Ishikawa (cell line): ENCODE measurements around the gene SAMD9L.

Experiments
- CEBPB ChIP-seq: IDR thresholded peaks from 2 replicates; pipeline ENCODE4 v1.6.1; 2012
- CREB1 ChIP-seq: IDR thresholded peaks from 2 replicates; pipeline ENCODE4 v1.6.1; 2012; ENCODE audit warnings: low read depth
- EGR1 ChIP-seq: IDR thresholded peaks from 2 replicates; pipeline ENCODE4 v1.6.1; 2012
- EP300 ChIP-seq: IDR thresholded peaks from 2 replicates; pipeline ENCODE4 v1.6.1; 2012; ENCODE audit warnings: borderline replicate concordance
- FOXM1 ChIP-seq: IDR thresholded peaks from 2 replicates; pipeline ENCODE4 v1.6.1; 2012; ENCODE audit warnings: low read depth, borderline replicate concordance
- MAX ChIP-seq: IDR thresholded peaks from 2 replicates; pipeline ENCODE4 v1.6.1; 2012
- NFIC ChIP-seq: IDR thresholded peaks from 2 replicates; pipeline ENCODE4 v1.6.1; 2012
- RAD21 ChIP-seq: IDR thresholded peaks from 2 replicates; pipeline ENCODE4 v1.6.1; 2012; ENCODE audit warnings: low read depth
- REST ChIP-seq: IDR thresholded peaks from 2 replicates; pipeline ENCODE4 v1.6.1; 2012; ENCODE audit warnings: low read depth, mild to moderate bottlenecking
- TAF1 ChIP-seq: IDR thresholded peaks from 2 replicates; pipeline ENCODE4 v1.6.1; 2012; ENCODE audit warnings: low read depth, mild to moderate bottlenecking
- TCF12 ChIP-seq: IDR thresholded peaks from 2 replicates; pipeline ENCODE4 v1.6.1; 2012; ENCODE audit warnings: low read depth
- TEAD4 ChIP-seq: IDR thresholded peaks from 2 replicates; pipeline ENCODE4 v1.6.1; 2012
- YY1 ChIP-seq: IDR thresholded peaks from 2 replicates; pipeline ENCODE4 v1.6.1; 2012; ENCODE audit warnings: low read depth
- ZBTB7A ChIP-seq: IDR thresholded peaks from 2 replicates; pipeline ENCODE4 v1.6.1; 2012; ENCODE audit warnings: low read depth
- TF ChIP-seq, protein P1 (sequence below): IDR thresholded peaks from 2 replicates; pipeline ENCODE4 v1.6.1; 2012

Gene SAMD9L

GRCh38 chr7:93108003-93108402 lies 40.2 kb downstream of the SAMD9L start:
- no peak for TF ChIP-seq MAX
- no peak for TF ChIP-seq EP300
- TF ChIP-seq YY1 = no peak
- no peak for TF ChIP-seq TEAD4
- no peak for TF ChIP-seq TAF1
- TF ChIP-seq CEBPB = no peak
- no peak for TF ChIP-seq EGR1
- TF ChIP-seq RAD21 = no peak
- TF ChIP-seq, protein P1, sequence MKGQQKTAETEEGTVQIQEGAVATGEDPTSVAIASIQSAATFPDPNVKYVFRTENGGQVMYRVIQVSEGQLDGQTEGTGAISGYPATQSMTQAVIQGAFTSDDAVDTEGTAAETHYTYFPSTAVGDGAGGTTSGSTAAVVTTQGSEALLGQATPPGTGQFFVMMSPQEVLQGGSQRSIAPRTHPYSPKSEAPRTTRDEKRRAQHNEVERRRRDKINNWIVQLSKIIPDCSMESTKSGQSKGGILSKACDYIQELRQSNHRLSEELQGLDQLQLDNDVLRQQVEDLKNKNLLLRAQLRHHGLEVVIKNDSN = no peak
- TF ChIP-seq ZBTB7A = no peak
- no peak for TF ChIP-seq REST
- no peak for TF ChIP-seq NFIC
- no peak for TF ChIP-seq TCF12
- TF ChIP-seq FOXM1 = no peak
- TF ChIP-seq CREB1 = no peak

DNA sequence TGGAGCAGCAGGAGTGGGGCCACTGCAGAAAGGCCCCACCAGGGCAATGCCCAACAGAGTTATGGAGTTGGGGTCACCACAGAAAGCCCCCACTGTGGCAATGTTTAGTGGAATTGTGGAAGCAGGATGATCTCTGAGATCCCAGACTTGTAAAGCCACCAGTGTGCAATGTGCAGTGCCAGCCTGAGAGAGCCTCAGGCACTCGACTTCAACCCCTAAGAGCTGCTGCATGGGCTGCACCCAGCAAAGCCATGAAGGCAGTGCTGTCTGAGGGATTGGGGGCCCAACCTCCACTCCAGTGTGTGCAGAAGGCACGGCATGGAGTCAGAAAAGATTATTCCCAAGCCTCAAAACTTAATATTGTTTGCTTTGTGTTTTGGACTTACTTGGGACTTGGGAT lies 50.8 kb downstream of the SAMD9L start:
- TF ChIP-seq, protein P1 = no peak
- TF ChIP-seq TEAD4 (no peak), YY1 (no peak), REST (no peak), CEBPB (no peak), EP300 (no peak), EGR1 (no peak), ZBTB7A (no peak)

- no peak for TF ChIP-seq CREB1
- peak; percentile 38 for TF ChIP-seq RAD21
- no peak for TF ChIP-seq MAX
- no peak for TF ChIP-seq ZBTB7A
- TF ChIP-seq FOXM1 = no peak
Measured at GRCh38 chr7:93092757-93093370, 55.3 kb downstream of the SAMD9L start.
